C4-2B (cell line): ENCODE data around the gene TCP11.

Experiments
- ZFX ChIP-seq: fragments of 450-650 bp; IDR thresholded peaks from 2 replicates; pipeline ENCODE4 v1.6.1; 2017
- TF ChIP-seq, protein P1 (sequence below): fragments of 450-650 bp; conservative IDR thresholded peaks from 2 replicates; pipeline ENCODE4 v1.5.1; 2017; ENCODE audit warnings: mild to moderate bottlenecking

DNA sequence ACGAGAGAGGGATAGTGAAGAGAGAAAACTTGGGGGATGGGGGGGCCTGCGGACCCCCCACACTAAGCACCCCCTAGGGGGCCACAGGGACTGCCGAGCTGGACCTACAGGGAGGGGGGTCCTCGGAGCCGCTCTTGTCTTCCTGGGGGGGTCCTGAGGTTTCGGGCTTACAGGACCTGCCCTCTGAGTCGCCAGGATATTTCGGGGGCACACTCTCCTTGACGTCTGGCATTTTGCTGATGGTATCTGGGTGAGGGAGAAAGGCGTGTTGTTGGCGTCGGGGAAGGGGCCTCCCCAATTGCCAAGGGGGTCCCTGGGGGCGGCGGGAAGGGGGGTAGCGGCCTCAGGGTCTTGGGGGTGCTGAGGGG, 516 bp downstream of the TCP11 start:
- TF ChIP-seq, protein P1, sequence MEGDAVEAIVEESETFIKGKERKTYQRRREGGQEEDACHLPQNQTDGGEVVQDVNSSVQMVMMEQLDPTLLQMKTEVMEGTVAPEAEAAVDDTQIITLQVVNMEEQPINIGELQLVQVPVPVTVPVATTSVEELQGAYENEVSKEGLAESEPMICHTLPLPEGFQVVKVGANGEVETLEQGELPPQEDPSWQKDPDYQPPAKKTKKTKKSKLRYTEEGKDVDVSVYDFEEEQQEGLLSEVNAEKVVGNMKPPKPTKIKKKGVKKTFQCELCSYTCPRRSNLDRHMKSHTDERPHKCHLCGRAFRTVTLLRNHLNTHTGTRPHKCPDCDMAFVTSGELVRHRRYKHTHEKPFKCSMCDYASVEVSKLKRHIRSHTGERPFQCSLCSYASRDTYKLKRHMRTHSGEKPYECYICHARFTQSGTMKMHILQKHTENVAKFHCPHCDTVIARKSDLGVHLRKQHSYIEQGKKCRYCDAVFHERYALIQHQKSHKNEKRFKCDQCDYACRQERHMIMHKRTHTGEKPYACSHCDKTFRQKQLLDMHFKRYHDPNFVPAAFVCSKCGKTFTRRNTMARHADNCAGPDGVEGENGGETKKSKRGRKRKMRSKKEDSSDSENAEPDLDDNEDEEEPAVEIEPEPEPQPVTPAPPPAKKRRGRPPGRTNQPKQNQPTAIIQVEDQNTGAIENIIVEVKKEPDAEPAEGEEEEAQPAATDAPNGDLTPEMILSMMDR = no peak
- TF ChIP-seq ZFX = no peak
